GM12878 (cell line): Measurements from ENCODE around the gene USP51. TPM values are rescaled to one million over a fixed set of nuclear protein-coding genes. Genes with fewer than 3 reads are reported as not detected.

Experiments
- ATAC-seq: fragments of 200-7000 bp; cut with Tn5 transposase; 3 replicates; pipeline ENCODE4 v1.9.1; 2020; ENCODE audit warnings: mild to moderate bottlenecking, moderate library complexity
- BruUV-seq: library from RNA; stranded (reverse); fragments of 400-500 nt; replicated peaks from 2 replicates; lab custom pipeline; 2021; lab: Mats Ljungman, UMichigan
- CTCF ChIA-PET: fragments of 300-600 bp; sonication (Branson Sonifier 250); formaldehyde crosslinking; extraction: SDS; loops from one replicate; lab custom pipeline; 2021; ENCODE audit warnings: inconsistent platforms; lab: Yijun Ruan, JAX
- POLR2A ChIA-PET: fragments of 350-600 bp; formaldehyde crosslinking; extraction: SDS; loops from one replicate; lab custom pipeline; 2021; ENCODE audit warnings: inconsistent platforms; lab: Charles Lee
- RAD21 ChIA-PET: fragments of 300-600 bp; sonication (Branson Sonifier 250); formaldehyde crosslinking; loops from one replicate; lab custom pipeline; 2023; ENCODE audit warnings: antibody characterized with exemption; ENCODE audit not compliant: unreplicated experiment; lab: Charles Lee
- SMC1A ChIA-PET: fragments of 300-600 bp; sonication (Branson Sonifier 250); formaldehyde crosslinking; loops from one replicate; lab custom pipeline; 2023; ENCODE audit not compliant: unreplicated experiment, uncharacterized antibody; lab: Charles Lee
- DNase-seq: peaks from one replicate; pipeline ENCODE4 v3.0.0-alpha.2; 2011; ENCODE audit warnings: low read depth, low spot score
- FAIRE-seq: peaks from 3 replicates; lab custom pipeline; 2011; peaks lifted over from hg19 to GRCh38; lab: Jason Lieb, UNC
- H2AFZ ChIP-seq: 2 replicates; pipeline ENCODE4 v1.6.0; 2011; ENCODE audit warnings: low read depth, low read length, control low read depth; ENCODE audit not compliant: control insufficient read depth
- H3K27ac ChIP-seq: 2 replicates; pipeline ENCODE4 v1.5.1; 2011; ENCODE audit warnings: control low read depth; ENCODE audit not compliant: control insufficient read depth, insufficient read depth
- H3K27me3 ChIP-seq, 2 experiments: replicated peaks in 1 of 2; 2 replicates each; pipeline versions ENCODE4 v1.6.0 to v1.6.1; 2011; ENCODE audit warnings: low read length in 1 of 2; ENCODE audit not compliant: control insufficient read depth in 2 of 2, insufficient read depth in 2 of 2
- H3K36me3 ChIP-seq, 2 experiments: 2 replicates each; pipeline ENCODE4 v1.5.1; 2011; ENCODE audit warnings: low read length in 1 of 2; ENCODE audit not compliant: control insufficient read depth in 2 of 2, insufficient read depth in 2 of 2
- H3K4me1 ChIP-seq: 2 replicates; pipeline ENCODE4 v1.6.1; 2011; ENCODE audit warnings: mild to moderate bottlenecking, low read length, moderate library complexity, mixed read lengths; ENCODE audit not compliant: control insufficient read depth, insufficient read depth
- H3K4me2 ChIP-seq: 2 replicates; pipeline ENCODE4 v1.6.0; 2011; ENCODE audit warnings: control low read depth; ENCODE audit not compliant: control insufficient read depth, insufficient read depth
- H3K4me3 ChIP-seq: fragments of 200-600 bp; sonication (generic); 2 replicates; pipeline ENCODE4 v1.5.1; 2016
- H3K79me2 ChIP-seq: 2 replicates; pipeline ENCODE4 v1.6.0; 2011; ENCODE audit warnings: low read length; ENCODE audit not compliant: control insufficient read depth, insufficient read depth
- H3K9ac ChIP-seq: 2 replicates; pipeline ENCODE4 v1.8.0; 2011; ENCODE audit warnings: low read length, control low read depth, mixed read lengths; ENCODE audit not compliant: control insufficient read depth, insufficient read depth
- H3K9me3 ChIP-seq: replicated peaks from 3 replicates; pipeline ENCODE4 v1.5.1; 2011; ENCODE audit warnings: mild to moderate bottlenecking, low read length; ENCODE audit not compliant: control insufficient read depth, insufficient read depth
- H4K20me1 ChIP-seq: 2 replicates; pipeline ENCODE4 v1.6.0; 2011; ENCODE audit not compliant: control insufficient read depth, insufficient read depth
- BCL11A ChIP-seq: IDR thresholded peaks from 2 replicates; pipeline ENCODE4 v1.6.1; 2011; ENCODE audit warnings: low read depth, low read length
- FOXM1 ChIP-seq: IDR thresholded peaks from 2 replicates; pipeline ENCODE4 v1.6.1; 2012; ENCODE audit warnings: low read depth, mild to moderate bottlenecking, inconsistent platforms, low read length, moderate library complexity
- GABPA ChIP-seq: IDR thresholded peaks from 2 replicates; pipeline ENCODE4 v1.6.1; 2014; ENCODE audit warnings: antibody characterized with exemption, low read depth, mild to moderate bottlenecking, inconsistent platforms
- IKZF2 ChIP-seq, 2 experiments: fragments of 450-650 bp; IDR thresholded peaks; 2 replicates each; pipeline ENCODE4 v1.6.1; 2017; ENCODE audit warnings: mild to moderate bottlenecking in 2 of 2, moderate library complexity in 2 of 2
- KLF5 ChIP-seq: fragments of 450-650 bp; IDR thresholded peaks from 2 replicates; pipeline ENCODE4 v1.6.1; 2014; ENCODE audit warnings: mild to moderate bottlenecking; ENCODE audit not compliant: partially characterized antibody
- NFYA ChIP-seq: IDR thresholded peaks from 2 replicates; pipeline ENCODE4 v1.6.1; 2011; ENCODE audit warnings: low read depth, mild to moderate bottlenecking, low read length, improper control_type of control experiment, borderline replicate concordance
- RUNX3 ChIP-seq: IDR thresholded peaks from 2 replicates; pipeline ENCODE4 v1.6.1; 2012; ENCODE audit warnings: low read length, inconsistent platforms
- SREBF1 ChIP-seq: IDR thresholded peaks from 2 replicates; pipeline ENCODE4 v1.6.1; 2012; ENCODE audit warnings: mild to moderate bottlenecking, low read length
- TARDBP ChIP-seq: IDR thresholded peaks from 2 replicates; pipeline ENCODE4 v1.6.1; 2016; ENCODE audit warnings: borderline replicate concordance
- TCF7 ChIP-seq: IDR thresholded peaks from 2 replicates; pipeline ENCODE4 v1.6.1; 2014; ENCODE audit warnings: antibody characterized with exemption, borderline replicate concordance
- ZNF217 ChIP-seq: fragments of 450-650 bp; IDR thresholded peaks from 2 replicates; pipeline ENCODE4 v1.6.1; 2017; ENCODE audit warnings: antibody characterized with exemption, mild to moderate bottlenecking
- ZNF274 ChIP-seq: IDR thresholded peaks from one replicate; pipeline ENCODE4 v1.8.0; 2011; ENCODE audit not compliant: insufficient read length, insufficient read depth
- in situ Hi-C: fragments of 300-500 bp; cut with MboI; formaldehyde crosslinking; loops from 9 replicates; pipeline ENCODE4 v1.14.3; 2018; ENCODE audit warnings: mixed read lengths
- intact Hi-C: fragments of 100-400 bp; cut with micrococcal nuclease; formaldehyde crosslinking; loops from one replicate; pipeline ENCODE4 v1.14.2; 2022; ENCODE audit not compliant: unreplicated experiment
- polyA plus RNA-seq, 11 experiments: library from polyadenylated mRNA; depleted of rRNA in 4 of 11; unstranded in 6 of 11; stranded (reverse) in 5 of 11; fragments of >200 nt; fragmentation: Nextera tagmentation in 4 of 11; fragmentation: Illumina TruSeq in 1 of 11; extraction: Ambion mirVana in 4 of 11; extraction: Trizol in 1 of 11; gene quantifications; 1 replicate in 1 of 11; 2 replicates in 10 of 11; pipeline versions ENCODE4 v1.2.1 to v1.2.3, GENCODE V29; 2011 to 2016; ENCODE audit warnings: inconsistent platforms in 2 of 11, missing spikeins in 2 of 11, low read depth in 1 of 11
- total RNA-seq, 4 experiments: library from RNA; depleted of rRNA in 3 of 4; stranded (reverse); fragments of >200 nt in 3 of 4; fragmentation: Illumina TruSeq in 1 of 4; extraction: Trizol in 1 of 4; gene quantifications; 2 replicates each; pipeline versions ENCODE4 v1.2.1 to v1.2.3, GENCODE V29; 2013 to 2021
- TF ChIP-seq, protein P1 (sequence below): fragments of 450-650 bp; formaldehyde crosslinking; IDR thresholded peaks from 2 replicates; pipeline ENCODE4 v1.4.0; 2020; ENCODE audit warnings: mild to moderate bottlenecking, moderate library complexity
- TF ChIP-seq, protein P2 (sequence below): IDR thresholded peaks from 2 replicates; pipeline ENCODE4 v1.6.1; 2012; ENCODE audit warnings: low read depth, low read length, improper control_type of control experiment
- TF ChIP-seq, protein P3 (sequence below): fragments of 450-650 bp; IDR thresholded peaks from 2 replicates; pipeline ENCODE4 v1.6.1; 2016; ENCODE audit warnings: mild to moderate bottlenecking
- TF ChIP-seq, protein P4 (sequence below): IDR thresholded peaks from 2 replicates; pipeline ENCODE4 v1.6.1; 2012; ENCODE audit warnings: low read depth, low read length, improper control_type of control experiment
- TF ChIP-seq, protein P5 (sequence below): fragments of 450-650 bp; IDR thresholded peaks from 2 replicates; pipeline ENCODE4 v1.6.1; 2018; ENCODE audit warnings: borderline replicate concordance, mild to moderate bottlenecking; ENCODE audit not compliant: partially characterized antibody

The USP51 gene
- total and polyA plus RNA-seq, 10 of the 15 experiments (the other 5 are each of a cell fraction or from before 2014, with no cell fraction given): 0.52 to 1.7 (median 1.2) TPM

DNA sequence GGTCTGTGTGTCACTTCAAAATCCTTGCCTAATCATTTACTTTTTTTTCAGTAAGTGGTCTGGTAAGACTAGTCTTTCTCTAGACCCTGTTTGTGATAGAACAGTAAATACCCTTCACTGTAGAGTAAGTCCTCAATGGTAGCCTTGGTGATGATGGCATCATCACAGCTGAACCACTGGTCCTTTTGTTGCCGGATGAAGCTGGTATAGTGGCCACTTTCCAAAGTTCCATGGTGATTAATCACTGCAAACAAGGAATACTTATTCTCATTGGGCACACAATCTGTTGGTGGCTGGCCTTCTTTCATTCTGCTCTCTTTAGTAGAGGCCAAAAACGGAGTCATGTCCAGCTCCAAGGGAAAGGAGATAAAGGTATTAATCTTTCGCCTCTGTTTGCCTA, 2.9 kb downstream of the USP51 start (continued):
- TF ChIP-seq, protein P1, sequence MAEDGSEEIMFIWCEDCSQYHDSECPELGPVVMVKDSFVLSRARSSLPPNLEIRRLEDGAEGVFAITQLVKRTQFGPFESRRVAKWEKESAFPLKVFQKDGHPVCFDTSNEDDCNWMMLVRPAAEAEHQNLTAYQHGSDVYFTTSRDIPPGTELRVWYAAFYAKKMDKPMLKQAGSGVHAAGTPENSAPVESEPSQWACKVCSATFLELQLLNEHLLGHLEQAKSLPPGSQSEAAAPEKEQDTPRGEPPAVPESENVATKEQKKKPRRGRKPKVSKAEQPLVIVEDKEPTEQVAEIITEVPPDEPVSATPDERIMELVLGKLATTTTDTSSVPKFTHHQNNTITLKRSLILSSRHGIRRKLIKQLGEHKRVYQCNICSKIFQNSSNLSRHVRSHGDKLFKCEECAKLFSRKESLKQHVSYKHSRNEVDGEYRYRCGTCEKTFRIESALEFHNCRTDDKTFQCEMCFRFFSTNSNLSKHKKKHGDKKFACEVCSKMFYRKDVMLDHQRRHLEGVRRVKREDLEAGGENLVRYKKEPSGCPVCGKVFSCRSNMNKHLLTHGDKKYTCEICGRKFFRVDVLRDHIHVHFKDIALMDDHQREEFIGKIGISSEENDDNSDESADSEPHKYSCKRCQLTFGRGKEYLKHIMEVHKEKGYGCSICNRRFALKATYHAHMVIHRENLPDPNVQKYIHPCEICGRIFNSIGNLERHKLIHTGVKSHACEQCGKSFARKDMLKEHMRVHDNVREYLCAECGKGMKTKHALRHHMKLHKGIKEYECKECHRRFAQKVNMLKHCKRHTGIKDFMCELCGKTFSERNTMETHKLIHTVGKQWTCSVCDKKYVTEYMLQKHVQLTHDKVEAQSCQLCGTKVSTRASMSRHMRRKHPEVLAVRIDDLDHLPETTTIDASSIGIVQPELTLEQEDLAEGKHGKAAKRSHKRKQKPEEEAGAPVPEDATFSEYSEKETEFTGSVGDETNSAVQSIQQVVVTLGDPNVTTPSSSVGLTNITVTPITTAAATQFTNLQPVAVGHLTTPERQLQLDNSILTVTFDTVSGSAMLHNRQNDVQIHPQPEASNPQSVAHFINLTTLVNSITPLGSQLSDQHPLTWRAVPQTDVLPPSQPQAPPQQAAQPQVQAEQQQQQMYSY (CRISPR knock-in tag): no peak
- TF ChIP-seq, protein P2, sequence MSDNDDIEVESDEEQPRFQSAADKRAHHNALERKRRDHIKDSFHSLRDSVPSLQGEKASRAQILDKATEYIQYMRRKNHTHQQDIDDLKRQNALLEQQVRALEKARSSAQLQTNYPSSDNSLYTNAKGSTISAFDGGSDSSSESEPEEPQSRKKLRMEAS: no peak
- TF ChIP-seq TARDBP (no peak), GABPA (no peak)

DNA sequence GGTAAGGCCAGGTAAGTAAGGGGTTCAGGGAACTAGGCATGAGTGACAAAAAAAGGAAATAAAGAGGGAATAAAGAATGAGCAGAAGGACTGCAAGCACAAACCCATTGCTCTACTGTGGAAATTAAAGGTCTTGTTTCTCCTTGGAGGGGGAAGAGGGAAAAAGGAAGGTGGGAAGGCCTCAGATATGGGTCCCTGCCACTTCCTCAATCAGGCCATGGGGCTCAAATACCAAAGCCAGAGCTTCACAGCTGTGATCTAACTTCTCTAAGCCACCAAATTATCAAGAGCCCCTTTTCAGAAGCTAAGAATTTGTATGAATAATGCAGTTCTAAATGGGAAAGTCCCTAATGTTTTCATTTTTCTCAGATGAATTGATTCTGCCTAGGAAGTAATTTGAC, 4.7 kb downstream of the USP51 start:
- intact Hi-C loops (no loop called here), in situ Hi-C loops (loop anchor here (25.0 kb wide), 1 partner anchor 752 kb away; the partner anchor contains the start of gene KLF8)
- H3K9me3 ChIP-seq: no peaks in the 10 kb centered on the region
- no peaks in the 10 kb centered on the region for H3K27me3 ChIP-seq
- DNase-seq: no peak
- H3K36me3 ChIP-seq: no peaks in the 10 kb centered on the region
- H3K79me2 ChIP-seq: no peaks in the 10 kb centered on the region
- no TSS peak for BruUV-seq
- ATAC-seq: no peak
- H3K9ac ChIP-seq: no peak overlapping the region
- ChIA-PET POLR2A (no interaction called here), RAD21 (no interaction called here), SMC1A (no interaction called here), CTCF (no interaction called here)
- no peak for FAIRE-seq
- no peaks in the 10 kb centered on the region for H3K4me1 ChIP-seq
- no peak overlapping the region for H3K4me2 ChIP-seq
- no peak overlapping the region for H3K4me3 ChIP-seq
- H2AFZ ChIP-seq: no peak overlapping the region
- H3K27ac ChIP-seq: no peak overlapping the region
- no peaks in the 10 kb centered on the region for H4K20me1 ChIP-seq
- TF ChIP-seq BCL11A (no peak), SREBF1 (no peak), NFYA (no peak), TCF7 (no peak), KLF5 (no peak), IKZF2 (IDR thresholded peaks at IDR 0.05) (no peak), FOXM1 (no peak), ZNF274 (no peak), ZNF217 (no peak), RUNX3 (no peak)
- TF ChIP-seq, protein P3, sequence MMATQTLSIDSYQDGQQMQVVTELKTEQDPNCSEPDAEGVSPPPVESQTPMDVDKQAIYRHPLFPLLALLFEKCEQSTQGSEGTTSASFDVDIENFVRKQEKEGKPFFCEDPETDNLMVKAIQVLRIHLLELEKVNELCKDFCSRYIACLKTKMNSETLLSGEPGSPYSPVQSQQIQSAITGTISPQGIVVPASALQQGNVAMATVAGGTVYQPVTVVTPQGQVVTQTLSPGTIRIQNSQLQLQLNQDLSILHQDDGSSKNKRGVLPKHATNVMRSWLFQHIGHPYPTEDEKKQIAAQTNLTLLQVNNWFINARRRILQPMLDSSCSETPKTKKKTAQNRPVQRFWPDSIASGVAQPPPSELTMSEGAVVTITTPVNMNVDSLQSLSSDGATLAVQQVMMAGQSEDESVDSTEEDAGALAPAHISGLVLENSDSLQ: no peak
- TF ChIP-seq, protein P4, sequence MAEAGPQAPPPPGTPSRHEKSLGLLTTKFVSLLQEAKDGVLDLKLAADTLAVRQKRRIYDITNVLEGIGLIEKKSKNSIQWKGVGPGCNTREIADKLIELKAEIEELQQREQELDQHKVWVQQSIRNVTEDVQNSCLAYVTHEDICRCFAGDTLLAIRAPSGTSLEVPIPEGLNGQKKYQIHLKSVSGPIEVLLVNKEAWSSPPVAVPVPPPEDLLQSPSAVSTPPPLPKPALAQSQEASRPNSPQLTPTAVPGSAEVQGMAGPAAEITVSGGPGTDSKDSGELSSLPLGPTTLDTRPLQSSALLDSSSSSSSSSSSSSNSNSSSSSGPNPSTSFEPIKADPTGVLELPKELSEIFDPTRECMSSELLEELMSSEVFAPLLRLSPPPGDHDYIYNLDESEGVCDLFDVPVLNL: no peak
- TF ChIP-seq, protein P5, sequence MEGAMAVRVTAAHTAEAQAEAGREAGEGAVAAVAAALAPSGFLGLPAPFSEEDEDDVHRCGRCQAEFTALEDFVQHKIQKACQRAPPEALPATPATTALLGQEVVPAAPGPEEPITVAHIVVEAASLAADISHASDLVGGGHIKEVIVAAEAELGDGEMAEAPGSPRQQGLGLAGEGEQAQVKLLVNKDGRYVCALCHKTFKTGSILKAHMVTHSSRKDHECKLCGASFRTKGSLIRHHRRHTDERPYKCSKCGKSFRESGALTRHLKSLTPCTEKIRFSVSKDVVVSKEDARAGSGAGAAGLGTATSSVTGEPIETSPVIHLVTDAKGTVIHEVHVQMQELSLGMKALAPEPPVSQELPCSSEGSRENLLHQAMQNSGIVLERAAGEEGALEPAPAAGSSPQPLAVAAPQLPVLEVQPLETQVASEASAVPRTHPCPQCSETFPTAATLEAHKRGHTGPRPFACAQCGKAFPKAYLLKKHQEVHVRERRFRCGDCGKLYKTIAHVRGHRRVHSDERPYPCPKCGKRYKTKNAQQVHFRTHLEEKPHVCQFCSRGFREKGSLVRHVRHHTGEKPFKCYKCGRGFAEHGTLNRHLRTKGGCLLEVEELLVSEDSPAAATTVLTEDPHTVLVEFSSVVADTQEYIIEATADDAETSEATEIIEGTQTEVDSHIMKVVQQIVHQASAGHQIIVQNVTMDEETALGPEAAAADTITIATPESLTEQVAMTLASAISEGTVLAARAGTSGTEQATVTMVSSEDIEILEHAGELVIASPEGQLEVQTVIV: no peak
